Mesendoderm (in vitro differentiated cells): ENCODE measurements around the gene DNAJC15.
A peak's percentile ranks its signal among the peaks of the same experiment; 100 is the strongest.

Experiments used
- DNase-seq: peaks from one replicate; pipeline ENCODE4 v3.0.0; 2013
- H2AK5ac ChIP-seq: 2 replicates; pipeline ENCODE4 v1.6.1; 2013; ENCODE audit warnings: low read length, inconsistent platforms
- H2BK120ac ChIP-seq: 2 replicates; pipeline ENCODE4 v1.6.1; 2013; ENCODE audit warnings: low read depth, mild to moderate bottlenecking, low read length, moderate library complexity, mixed read lengths
- H2BK15ac ChIP-seq: replicated peaks from 2 replicates; pipeline ENCODE4 v1.6.1; 2013; ENCODE audit warnings: low read depth, mild to moderate bottlenecking, moderate library complexity
- H2BK5ac ChIP-seq: 2 replicates; pipeline ENCODE4 v1.6.1; 2013; ENCODE audit warnings: low read length, inconsistent platforms
- H3K18ac ChIP-seq: 2 replicates; pipeline ENCODE4 v1.6.1; 2013; ENCODE audit warnings: mild to moderate bottlenecking, low read length, mixed read lengths
- H3K23ac ChIP-seq: one replicate; pipeline ENCODE4 v1.6.1; 2013; ENCODE audit warnings: low read length
- H3K27ac ChIP-seq: 2 replicates; pipeline ENCODE4 v1.5.1; 2013; ENCODE audit warnings: low read depth, mild to moderate bottlenecking, inconsistent platforms, low read length, moderate library complexity
- H3K27me3 ChIP-seq: 2 replicates; pipeline ENCODE4 v1.6.1; 2013; ENCODE audit warnings: low read length, control low read depth, mild to moderate bottlenecking, inconsistent platforms; ENCODE audit not compliant: insufficient read depth, poor library complexity
- H3K36me3 ChIP-seq: 2 replicates; pipeline ENCODE4 v1.6.1; 2013; ENCODE audit warnings: low read length, inconsistent platforms; ENCODE audit not compliant: control insufficient read depth, insufficient read depth
- H3K4ac ChIP-seq: one replicate; pipeline ENCODE4 v1.6.1; 2013; ENCODE audit warnings: low read depth, mild to moderate bottlenecking, low read length, moderate library complexity
- H3K4me1 ChIP-seq: 2 replicates; pipeline ENCODE4 v1.6.1; 2013; ENCODE audit warnings: low read depth, low read length, inconsistent platforms; ENCODE audit not compliant: control insufficient read depth
- H3K4me2 ChIP-seq: 2 replicates; pipeline ENCODE4 v1.6.1; 2013; ENCODE audit warnings: low read length
- H3K4me3 ChIP-seq: 2 replicates; pipeline ENCODE4 v1.5.1; 2013; ENCODE audit warnings: mild to moderate bottlenecking, low read length
- H3K56ac ChIP-seq: one replicate; pipeline ENCODE4 v1.6.1; 2013; ENCODE audit warnings: low read length
- H3K79me1 ChIP-seq: 2 replicates; pipeline ENCODE4 v1.6.1; 2013; ENCODE audit warnings: low read length, inconsistent platforms
- H3K79me2 ChIP-seq: 2 replicates; pipeline ENCODE4 v1.6.1; 2013; ENCODE audit warnings: mild to moderate bottlenecking, low read length; ENCODE audit not compliant: control insufficient read depth, insufficient read depth
- H3K9ac ChIP-seq: 2 replicates; pipeline ENCODE4 v1.6.1; 2013; ENCODE audit warnings: low read length, inconsistent platforms
- H4K5ac ChIP-seq: one replicate; pipeline ENCODE4 v1.6.1; 2013; ENCODE audit warnings: low read length
- H4K8ac ChIP-seq: one replicate; pipeline ENCODE4 v1.6.1; 2013; ENCODE audit warnings: low read depth, mild to moderate bottlenecking, control low read depth, low read length, moderate library complexity
- WGBS: extraction: QIAGEN DNeasy Blood & Tissue Kit; methylation state at CpG from one replicate; pipeline ENCODE4 v1.1.7; 2013; ENCODE audit warnings: low lambda C conversion rate, missing lambda C conversion rate; ENCODE audit not compliant: insufficient coverage; ENCODE audit errors: extremely low coverage; 5-methylcytosine and 5-hydroxymethylcytosine counted together

Gene DNAJC15

GRCh38 chr13:43110036-43110435, 86.7 kb downstream of the DNAJC15 start:
- no CpG with 5 or more reads among the region's 5 CpGs for WGBS
- Histone ChIP-seq H2BK120ac (no peak overlapping the region), H2BK5ac (no peak overlapping the region), H3K36me3 (no peaks in the 10 kb centered on the region), H3K4me1 (no peaks in the 10 kb centered on the region), H3K18ac (no peak overlapping the region), H3K79me2 (no peaks in the 10 kb centered on the region), H3K56ac (no peak overlapping the region), H3K27ac (no peak overlapping the region), H2BK15ac (no peak overlapping the region), H3K9ac (no peak overlapping the region), H3K4me3 (no peak overlapping the region), H4K5ac (no peak overlapping the region), H3K79me1 (no peaks in the 10 kb centered on the region), H3K4me2 (no peak overlapping the region), H4K8ac (no peak overlapping the region), H3K4ac (no peak overlapping the region), H2AK5ac (no peak overlapping the region), H3K23ac (no peak overlapping the region), H3K27me3 (no peaks in the 10 kb centered on the region)
- no peak for DNase-seq

- DNase-seq = no peak
- Histone ChIP-seq H3K79me2 (no peaks in the 10 kb centered on the region), H2BK120ac (no peak overlapping the region), H3K9ac (no peak overlapping the region), H3K4me1 (no peaks in the 10 kb centered on the region), H3K27me3 (no peaks in the 10 kb centered on the region), H3K4ac (no peak overlapping the region), H2BK5ac (no peak overlapping the region), H3K18ac (no peak overlapping the region), H3K27ac (no peak overlapping the region), H4K5ac (no peak overlapping the region), H3K79me1 (no peaks in the 10 kb centered on the region), H4K8ac (no peak overlapping the region), H2AK5ac (no peak overlapping the region), H3K4me2 (no peak overlapping the region), H3K56ac (no peak overlapping the region), H2BK15ac (no peak overlapping the region), H3K4me3 (no peak overlapping the region), H3K36me3 (no peaks in the 10 kb centered on the region), H3K23ac (no peak overlapping the region)
- WGBS = no CpG with 5 or more reads among the region's 2 CpGs
Measured at GRCh38 chr13:43110658-43111057, 87.3 kb downstream of the DNAJC15 start.

GRCh38 chr13:43111559-43112400, 88.4 kb downstream of the DNAJC15 start:
- WGBS = no CpG with 5 or more reads among the region's 7 CpGs
- no peak overlapping the region for H3K4me3 ChIP-seq

GRCh38 chr13:43113603-43114002, 90.2 kb downstream of the DNAJC15 start:
- DNase-seq = no peak
- no CpG with 5 or more reads among the region's 1 CpG for WGBS
- Histone ChIP-seq H3K4ac (no peak overlapping the region), H4K5ac (no peak overlapping the region), H3K27ac (no peak overlapping the region), H2BK15ac (no peak overlapping the region), H2BK5ac (no peak overlapping the region), H3K4me2 (no peak overlapping the region), H3K18ac (no peak overlapping the region), H2BK120ac (no peak overlapping the region), H3K4me3 (no peak overlapping the region), H4K8ac (no peak overlapping the region), H3K23ac (no peak overlapping the region), H3K79me2 (no peaks in the 10 kb centered on the region), H3K27me3 (no peaks in the 10 kb centered on the region), H3K79me1 (no peaks in the 10 kb centered on the region), H3K4me1 (no peaks in the 10 kb centered on the region), H3K36me3 (no peaks in the 10 kb centered on the region), H3K56ac (peak overlapping the region; percentile 17), H2AK5ac (peak overlapping the region; percentile 50), H3K9ac (no peak overlapping the region)

More at GRCh38 chr13:43111559-43112400, 88.4 kb downstream of the DNAJC15 start:
- Histone ChIP-seq H3K79me1 (no peaks in the 10 kb centered on the region), H2AK5ac (no peak overlapping the region), H3K4ac (no peak overlapping the region), H3K56ac (no peak overlapping the region), H3K36me3 (no peaks in the 10 kb centered on the region), H4K5ac (no peak overlapping the region), H3K79me2 (no peaks in the 10 kb centered on the region), H4K8ac (no peak overlapping the region), H3K27ac (no peak overlapping the region), H3K27me3 (no peaks in the 10 kb centered on the region), H3K4me1 (no peaks in the 10 kb centered on the region), H3K4me2 (no peak overlapping the region), H3K9ac (no peak overlapping the region), H2BK120ac (no peak overlapping the region), H3K23ac (no peak overlapping the region), H2BK5ac (no peak overlapping the region), H2BK15ac (no peak overlapping the region), H3K18ac (no peak overlapping the region)
- no peak for DNase-seq

GRCh38 chr13:43114504-43114903, 91.1 kb downstream of the DNAJC15 start:
- peak overlapping the region; percentile 84 for H3K4ac ChIP-seq
- no peak overlapping the region for H3K27ac ChIP-seq
- H3K4me2 ChIP-seq = no peak overlapping the region
- H3K56ac ChIP-seq = no peak overlapping the region
- no peak overlapping the region for H2AK5ac ChIP-seq
- no peak overlapping the region for H3K4me3 ChIP-seq
- H3K18ac ChIP-seq = no peak overlapping the region
- H2BK15ac ChIP-seq = no peak overlapping the region
- H3K79me1 ChIP-seq = no peaks in the 10 kb centered on the region
- no peaks in the 10 kb centered on the region for H3K36me3 ChIP-seq
- no peaks in the 10 kb centered on the region for H3K27me3 ChIP-seq
- H3K9ac ChIP-seq = no peak overlapping the region
- H3K4me1 ChIP-seq = no peaks in the 10 kb centered on the region
- no peaks in the 10 kb centered on the region for H3K79me2 ChIP-seq
- WGBS = no CpG with 5 or more reads among the region's 1 CpG
- no peak overlapping the region for H4K5ac ChIP-seq
- H2BK120ac ChIP-seq = no peak overlapping the region
- no peak overlapping the region for H4K8ac ChIP-seq
- no peak overlapping the region for H2BK5ac ChIP-seq
- no peak for DNase-seq
- H3K23ac ChIP-seq = no peak overlapping the region

GRCh38 chr13:43115141-43115540, 91.8 kb downstream of the DNAJC15 start:
- no peaks in the 10 kb centered on the region for H3K79me2 ChIP-seq
- no peak overlapping the region for H3K56ac ChIP-seq
- no peak overlapping the region for H2AK5ac ChIP-seq
- H3K79me1 ChIP-seq = no peaks in the 10 kb centered on the region
- WGBS = no CpG with 5 or more reads among the region's 3 CpGs
- H4K8ac ChIP-seq = no peak overlapping the region
- H3K27ac ChIP-seq = no peak overlapping the region
- H3K4ac ChIP-seq = no peak overlapping the region
- no peaks in the 10 kb centered on the region for H3K27me3 ChIP-seq
- no peaks in the 10 kb centered on the region for H3K36me3 ChIP-seq
- H3K9ac ChIP-seq = no peak overlapping the region
- no peak overlapping the region for H2BK5ac ChIP-seq
- no peak overlapping the region for H3K4me2 ChIP-seq
- H3K4me3 ChIP-seq = no peak overlapping the region
- no peak for DNase-seq
- no peak overlapping the region for H4K5ac ChIP-seq
- no peaks in the 10 kb centered on the region for H3K4me1 ChIP-seq
- no peak overlapping the region for H3K18ac ChIP-seq
- no peak overlapping the region for H2BK120ac ChIP-seq
- H3K23ac ChIP-seq = no peak overlapping the region
- no peak overlapping the region for H2BK15ac ChIP-seq
